ENCODE results near the gene CDC34.
"Not testable (repeated sequence)": the region's sequence is repeated elsewhere in the genome, so short reads cannot be mapped to it uniquely, and the experiment has no call there.

Gene CDC34

DNA sequence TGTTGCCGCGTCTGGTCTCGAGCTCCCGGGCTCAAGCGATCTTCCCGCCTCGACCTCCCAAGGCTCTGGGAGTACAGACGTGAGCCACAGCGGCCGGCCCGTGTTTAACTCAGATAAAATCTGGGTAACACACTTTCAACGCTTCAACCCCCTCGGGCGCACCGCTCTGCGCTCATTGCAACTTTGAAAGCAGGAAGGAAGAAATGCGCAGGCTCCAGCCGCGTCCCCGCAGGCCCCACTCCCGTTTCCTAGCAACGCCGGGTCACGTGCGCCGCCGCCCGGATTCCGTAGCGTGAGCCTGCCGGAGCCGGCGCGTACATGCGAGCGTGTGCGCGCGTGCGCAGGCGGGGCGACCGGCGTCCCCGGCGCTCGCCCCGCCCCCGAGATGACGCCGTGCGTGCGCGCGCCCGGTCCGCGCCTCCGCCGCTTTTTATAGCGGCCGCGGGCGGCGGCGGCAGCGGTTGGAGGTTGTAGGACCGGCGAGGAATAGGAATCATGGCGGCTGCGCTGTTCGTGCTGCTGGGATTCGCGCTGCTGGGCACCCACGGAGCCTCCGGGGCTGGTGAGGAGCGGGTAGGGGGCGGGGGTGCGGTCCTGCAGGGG, 40.7 kb downstream of the CDC34 start, which contains the start of gene BSG:
Gene BSG (plus strand): TSS at position 457 of the 603 bp plus-strand sequence. CDS start 39 bp downstream, at position 496.
- peak; percentile 97 for DNase-seq (ENCODE audit: low read depth in 2 of 2, low spot score in 1 of 2)

DNA sequence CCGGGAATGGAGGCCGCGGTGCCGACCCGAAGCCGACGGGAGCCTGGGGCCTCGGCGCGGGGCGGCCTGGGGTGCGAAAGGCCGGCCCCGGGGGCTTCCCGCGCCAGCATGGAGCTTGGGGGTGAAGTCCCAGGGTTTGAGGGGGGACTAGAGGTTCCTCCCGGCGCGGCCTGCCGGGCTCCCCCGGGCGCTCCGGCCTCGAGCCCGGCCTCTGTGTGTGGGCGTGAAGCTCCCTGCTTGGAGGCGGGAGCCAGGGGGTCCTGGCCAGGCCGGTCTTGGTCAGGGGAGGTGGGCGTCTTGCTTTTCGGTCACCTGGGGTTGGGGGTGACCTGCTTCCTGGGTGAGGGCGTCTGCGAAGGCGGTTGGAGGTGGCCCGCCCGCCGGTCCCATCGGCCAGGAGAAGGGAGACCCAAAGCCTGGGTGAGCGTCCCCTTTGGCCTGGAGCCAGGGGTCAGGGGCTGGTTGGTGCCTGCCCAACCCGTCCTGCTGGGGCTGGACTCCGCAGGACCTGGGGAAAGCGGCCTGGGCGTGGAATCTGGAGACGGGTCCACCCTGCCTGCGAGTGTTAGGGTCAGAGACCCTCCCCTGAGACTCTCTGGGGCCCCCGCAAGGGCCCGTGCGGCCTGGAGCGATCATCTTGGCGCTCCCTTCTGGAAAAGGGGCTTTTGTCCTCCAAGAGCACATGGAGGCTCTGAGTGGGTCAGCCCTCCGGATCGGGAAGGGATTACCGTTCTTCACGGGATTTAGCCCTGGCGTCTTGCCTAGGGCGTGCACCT, 41.4 kb downstream of the CDC34 start:
- no peak for DNase-seq (ENCODE audit: low read depth in 2 of 2, low spot score in 1 of 2)

- no peak for DNase-seq (ENCODE audit: low read depth in 2 of 2, low spot score in 1 of 2)
Observed at GRCh38 chr19:573519-573825, 41.9 kb downstream of the CDC34 start.

DNA sequence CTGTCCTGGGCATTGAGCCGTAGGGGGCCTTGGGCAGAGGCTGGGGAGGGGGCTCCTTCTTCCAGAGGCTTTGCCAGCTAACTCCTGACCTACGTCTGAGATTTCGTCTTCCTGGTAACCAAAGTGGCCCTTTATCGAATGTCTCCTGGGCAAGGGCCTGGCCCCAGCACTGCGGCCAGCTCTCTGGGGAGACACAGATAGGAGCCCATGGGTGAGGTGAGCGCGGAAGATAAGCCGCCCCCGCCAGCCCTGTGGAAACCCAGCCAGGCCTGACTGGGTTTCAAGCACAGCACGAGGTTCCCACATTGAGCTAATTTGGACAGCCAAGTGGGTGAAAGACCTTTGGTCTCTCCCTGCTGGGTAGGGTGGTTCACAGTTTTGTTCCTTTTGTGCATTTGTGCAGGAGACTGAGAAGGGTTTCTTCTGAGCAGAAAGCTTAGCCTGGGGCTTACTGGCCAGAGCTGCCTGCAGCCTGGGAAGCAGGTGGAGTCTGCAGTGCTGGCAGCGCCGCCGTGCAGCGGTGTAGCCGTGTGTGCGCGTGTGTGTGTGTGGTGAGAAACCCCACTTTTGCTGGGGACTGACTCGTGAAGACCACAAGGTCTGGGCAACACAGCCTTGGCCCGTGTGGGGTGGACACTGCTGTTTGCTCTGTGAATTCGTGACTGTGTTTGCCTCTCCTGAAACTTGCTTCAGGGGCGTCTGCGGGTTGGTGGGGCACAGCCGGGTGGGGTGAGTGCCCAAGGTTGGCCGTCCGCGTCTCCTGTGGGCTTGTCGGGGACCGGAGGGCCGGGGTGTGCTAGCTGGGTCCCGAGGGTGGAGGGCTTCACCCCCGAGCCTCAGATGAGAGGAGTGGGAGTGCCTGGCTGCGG, 43.3 kb downstream of the CDC34 start:
- no peak for DNase-seq (ENCODE audit: low read depth in 2 of 2, low spot score in 1 of 2)

DNA sequence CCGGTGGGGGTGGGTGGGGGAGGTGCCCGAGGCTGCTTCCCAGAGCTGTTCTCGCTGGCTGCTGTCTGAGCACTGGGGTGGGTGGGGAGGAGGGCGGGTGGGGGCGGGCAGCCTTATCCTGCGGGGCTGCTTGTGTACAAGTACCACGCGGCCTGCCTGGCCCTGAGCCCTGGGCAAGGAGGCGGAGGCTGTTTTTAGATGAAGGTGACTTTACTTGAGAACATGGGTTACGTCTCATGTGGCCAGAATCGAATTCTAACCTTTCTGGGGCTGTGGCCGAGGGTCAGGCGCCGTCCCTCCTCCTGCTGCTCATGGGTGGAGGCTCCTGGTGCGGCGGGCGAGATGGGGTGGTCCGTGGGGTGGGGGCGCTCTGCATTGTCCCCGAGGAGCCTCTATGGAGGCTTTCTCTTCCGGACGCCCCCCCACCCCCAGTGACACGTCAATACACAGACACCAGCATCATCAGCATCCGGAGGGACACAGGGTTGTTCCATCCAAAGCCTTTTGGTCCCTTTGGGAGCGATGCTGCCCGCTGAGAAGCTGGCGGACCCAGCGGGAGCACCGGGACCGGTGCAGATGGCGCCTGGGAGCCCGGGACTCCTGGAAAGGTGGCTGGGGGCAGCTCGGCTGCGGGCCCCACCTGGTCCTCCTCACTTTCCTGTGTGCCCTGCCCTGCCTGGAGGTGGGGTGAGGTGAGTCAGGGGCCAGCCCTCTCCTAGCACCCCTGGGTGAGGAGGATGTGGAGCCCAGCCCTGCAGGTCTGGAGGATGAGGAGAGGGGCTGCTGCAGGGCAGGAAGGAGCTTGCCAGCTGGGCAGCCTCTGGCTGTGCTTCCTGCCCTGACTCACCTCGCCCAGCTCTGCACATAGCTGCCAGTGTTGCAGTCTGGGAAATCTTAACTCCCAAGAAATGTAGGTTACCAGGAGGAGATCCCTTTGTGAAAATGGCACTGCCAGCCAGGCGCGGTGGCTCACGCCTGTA, 44.3 kb downstream of the CDC34 start:
- no peak for DNase-seq (ENCODE audit: low read depth in 2 of 2, low spot score in 1 of 2)

GRCh38 chr19:576768-577438, 45.3 kb downstream of the CDC34 start:
- DNase-seq (ENCODE audit: low read depth in 2 of 2, low spot score in 1 of 2), result no peak

DNA sequence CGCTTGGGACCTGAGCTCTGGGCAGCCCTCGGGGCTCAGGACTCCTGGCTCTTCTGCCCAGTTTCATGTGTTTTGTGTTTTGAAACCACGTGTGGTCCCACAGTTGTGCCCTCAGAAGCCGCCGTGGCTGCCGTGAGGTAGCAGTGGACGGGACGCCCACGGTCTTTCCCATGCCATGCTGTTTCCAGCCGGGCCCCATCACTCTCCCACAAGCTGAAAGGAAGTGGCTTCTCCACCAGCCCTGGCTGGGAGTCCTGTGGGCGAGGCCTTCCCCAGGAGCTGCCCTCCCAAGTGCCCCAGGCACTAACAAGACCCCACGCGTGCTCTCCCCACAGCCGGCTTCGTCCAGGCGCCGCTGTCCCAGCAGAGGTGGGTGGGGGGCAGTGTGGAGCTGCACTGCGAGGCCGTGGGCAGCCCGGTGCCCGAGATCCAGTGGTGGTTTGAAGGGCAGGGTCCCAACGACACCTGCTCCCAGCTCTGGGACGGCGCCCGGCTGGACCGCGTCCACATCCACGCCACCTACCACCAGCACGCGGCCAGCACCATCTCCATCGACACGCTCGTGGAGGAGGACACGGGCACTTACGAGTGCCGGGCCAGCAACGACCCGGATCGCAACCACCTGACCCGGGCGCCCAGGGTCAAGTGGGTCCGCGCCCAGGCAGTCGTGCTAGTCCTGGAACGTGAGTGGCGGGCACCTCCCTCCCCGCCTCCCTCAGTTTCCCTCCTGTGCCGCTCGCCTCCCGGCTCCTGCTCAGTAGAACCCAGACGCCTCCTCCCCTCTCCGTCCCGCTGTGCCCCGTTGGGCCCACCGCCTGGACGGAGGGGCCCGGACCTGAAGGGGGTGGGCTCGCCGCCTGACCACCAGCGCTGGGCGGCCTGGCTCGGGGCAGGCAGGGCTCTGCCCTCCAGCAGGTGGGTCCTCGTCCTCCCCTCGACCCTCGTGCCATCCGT, 46.2 kb downstream of the CDC34 start:
- no peak for DNase-seq (ENCODE audit: low read depth in 2 of 2, low spot score in 1 of 2)

GRCh38 chr19:579111-579841, 47.7 kb downstream of the CDC34 start:
- DNase-seq (ENCODE audit: low read depth in 2 of 2, low spot score in 1 of 2), result no peak

- no peak for DNase-seq (ENCODE audit: low read depth in 2 of 2, low spot score in 1 of 2)
Observed at GRCh38 chr19:579842-580155, 48.2 kb downstream of the CDC34 start.

- DNase-seq (ENCODE audit: low read depth in 2 of 2, low spot score in 1 of 2), result no peak
Observed at GRCh38 chr19:580274-580835, 48.8 kb downstream of the CDC34 start.

- no peak for DNase-seq (ENCODE audit: low read depth in 2 of 2, low spot score in 1 of 2)
Observed at GRCh38 chr19:581399-582111, 50.0 kb downstream of the CDC34 start.

GRCh38 chr19:582497-583197, 51.1 kb downstream of the CDC34 start:
- DNase-seq (ENCODE audit: low read depth in 2 of 2, low spot score in 1 of 2), result no peak

GRCh38 chr19:583198-583967, 51.8 kb downstream of the CDC34 start:
- DNase-seq (ENCODE audit: low read depth in 2 of 2, low spot score in 1 of 2), result no peak

DNA sequence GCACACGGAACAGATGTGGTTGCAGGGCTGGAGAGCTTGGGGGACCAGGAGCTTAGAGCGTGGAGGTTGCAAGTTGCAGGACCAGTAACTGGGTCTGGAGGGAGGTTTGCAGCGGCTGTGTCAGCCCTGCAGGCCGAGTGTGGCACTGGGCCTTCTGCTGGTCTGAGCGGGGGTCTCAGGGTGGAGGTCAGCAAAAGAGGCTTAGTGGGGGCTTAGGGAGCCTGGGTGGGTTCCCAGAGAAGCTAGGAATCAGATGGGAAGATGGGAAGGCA, 52.3 kb downstream of the CDC34 start:
- DNase-seq (ENCODE audit: low read depth in 2 of 2, low spot score in 1 of 2), result no peak

- no peak for DNase-seq (ENCODE audit: low read depth in 2 of 2, low spot score in 1 of 2)
Observed at GRCh38 chr19:584240-585001, 52.9 kb downstream of the CDC34 start.

DNA sequence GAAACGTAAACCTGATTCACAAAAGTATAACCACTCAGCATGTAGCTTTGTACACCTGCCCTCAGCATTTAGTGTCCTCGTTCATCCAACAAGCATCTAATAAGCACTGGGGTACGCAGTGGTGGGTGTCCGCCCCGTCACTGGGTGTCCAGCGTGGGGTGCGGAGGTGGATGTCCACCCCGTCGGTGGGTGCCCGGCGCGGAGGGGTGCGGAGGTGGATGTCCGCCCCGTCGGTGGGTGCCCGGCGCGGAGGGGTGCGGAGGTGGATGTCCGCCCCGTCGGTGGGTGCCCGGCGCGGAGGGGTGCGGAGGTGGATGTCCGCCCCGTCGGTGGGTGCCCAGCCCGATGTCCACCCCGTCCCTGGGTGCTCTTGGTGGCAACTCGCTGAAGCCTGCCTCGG, 53.6 kb downstream of the CDC34 start:
- not testable (repeated sequence) for DNase-seq (ENCODE audit: low read depth in 2 of 2, low spot score in 1 of 2)

All from stimulated activated CD8-positive, alpha-beta memory T cell treated with anti-CD3 and anti-CD28 coated beads, Interleukin-4, amount 100 ng/mL, for 4 hours (primary cell).